ENCODE measurements around the gene YPEL2. TPM values are rescaled to one million over a fixed set of nuclear protein-coding genes. Genes with fewer than 3 reads are reported as not detected.

Gene YPEL2
- total RNA-seq, 1 experiment from 2014 or later, result 4.2 TPM

DNA sequence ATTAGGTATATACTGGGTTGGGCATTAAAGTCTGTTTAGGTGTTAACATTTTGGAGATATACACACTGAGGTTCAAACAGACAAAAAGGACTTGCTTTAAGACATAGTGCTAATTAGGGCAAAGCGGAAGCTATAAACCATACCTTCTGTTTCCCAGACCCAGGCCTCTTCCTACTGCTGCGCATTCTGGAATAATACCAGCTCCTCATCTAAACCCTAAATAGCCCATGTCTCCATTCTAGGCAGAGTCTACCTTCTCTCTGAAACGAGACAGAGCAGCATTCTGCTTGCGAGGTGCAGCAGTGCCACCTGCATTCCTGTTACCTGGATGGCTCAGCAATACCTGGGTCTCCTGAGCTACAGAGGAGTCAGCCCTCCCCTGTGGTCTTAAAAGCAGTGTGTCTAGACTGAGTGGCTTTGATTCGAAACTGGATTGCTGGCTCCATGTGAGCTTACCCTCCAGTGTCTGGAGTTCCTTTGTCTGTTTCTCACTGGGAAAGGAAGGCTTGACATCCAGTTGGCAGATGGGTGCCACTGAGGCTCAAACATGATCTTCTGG lies 6.4 kb downstream of the YPEL2 start:
- H3K27ac ChIP-seq, result no peak overlapping the region
- H3K36me3 ChIP-seq, result no peaks in the 10 kb centered on the region
- H3K27me3 ChIP-seq (replicated peaks), result no peaks in the 10 kb centered on the region
- H3K4me1 ChIP-seq (replicated peaks), result peaks cover 21% of the 10 kb centered on the region
- 0 out of 2 replicates have a peak, but pooled peaks cover 2% of the 10 kb centered on the region for H3K9me3 ChIP-seq (replicated peaks)
- no peak for DNase-seq (ENCODE audit: low read depth in 1 of 2, low spot score in 2 of 2)
- H3K4me3 ChIP-seq, result no peak overlapping the region

- H3K36me3 ChIP-seq, result no peaks in the 10 kb centered on the region
- no peak overlapping the region for H3K27ac ChIP-seq
- no peaks in the 10 kb centered on the region for H3K27me3 ChIP-seq (replicated peaks)
- no peak for DNase-seq (ENCODE audit: low read depth in 1 of 2, low spot score in 2 of 2)
- peaks cover 14% of the 10 kb centered on the region for H3K4me1 ChIP-seq (replicated peaks)
- 0 out of 2 replicates have a peak, but pooled peaks cover 2% of the 10 kb centered on the region for H3K9me3 ChIP-seq (replicated peaks)
- no peak overlapping the region for H3K4me3 ChIP-seq
Measured at GRCh38 chr17:59338498-59338897, 7.0 kb downstream of the YPEL2 start.

- H3K9me3 ChIP-seq (replicated peaks), result 0 out of 2 replicates have a peak, but pooled peaks cover 4% of the 10 kb centered on the region
- H3K4me1 ChIP-seq (replicated peaks), result peaks cover 6% of the 10 kb centered on the region; the same call in 1 of the 2 replicates
- no peak overlapping the region for H3K4me3 ChIP-seq
- H3K27me3 ChIP-seq (replicated peaks), result no peaks in the 10 kb centered on the region
- no peaks in the 10 kb centered on the region for H3K36me3 ChIP-seq
- DNase-seq (ENCODE audit: low read depth in 1 of 2, low spot score in 2 of 2), result no peak
- no peak overlapping the region for H3K27ac ChIP-seq
Measured at GRCh38 chr17:59341922-59342321, 10.5 kb downstream of the YPEL2 start.

DNA sequence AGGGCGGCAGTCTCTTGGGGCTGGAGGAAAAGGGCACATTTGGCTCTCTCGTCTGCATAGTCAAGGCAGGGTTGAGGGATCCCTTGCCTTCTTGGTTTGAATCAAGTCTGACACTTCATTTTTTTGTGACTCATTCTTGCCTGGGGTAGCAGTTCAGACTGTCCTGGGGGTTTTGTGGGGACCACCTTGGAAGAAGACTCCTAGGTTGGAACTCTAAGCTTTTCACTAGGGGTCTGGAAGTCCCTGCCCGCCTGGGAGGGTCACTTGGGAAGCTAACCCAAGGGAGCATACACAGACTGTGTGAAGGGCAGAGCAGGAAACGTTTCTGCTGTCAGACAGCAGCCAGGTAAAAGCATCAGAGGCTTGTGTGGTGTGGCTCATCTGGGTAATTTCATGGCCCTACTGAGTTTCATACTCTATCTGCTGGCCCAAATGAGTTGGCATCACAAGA lies 11.3 kb downstream of the YPEL2 start:
- Histone ChIP-seq H3K4me3 (no peak overlapping the region), H3K36me3 (no peaks in the 10 kb centered on the region), H3K9me3 (replicated peaks) (0 out of 2 replicates have a peak, but pooled peaks cover 5% of the 10 kb centered on the region), H3K4me1 (replicated peaks) (peaks cover 6% of the 10 kb centered on the region; the same call in 1 of the 2 replicates), H3K27me3 (replicated peaks) (no peaks in the 10 kb centered on the region), H3K27ac (no peak overlapping the region)
- no peak for DNase-seq (ENCODE audit: low read depth in 1 of 2, low spot score in 2 of 2)

DNA sequence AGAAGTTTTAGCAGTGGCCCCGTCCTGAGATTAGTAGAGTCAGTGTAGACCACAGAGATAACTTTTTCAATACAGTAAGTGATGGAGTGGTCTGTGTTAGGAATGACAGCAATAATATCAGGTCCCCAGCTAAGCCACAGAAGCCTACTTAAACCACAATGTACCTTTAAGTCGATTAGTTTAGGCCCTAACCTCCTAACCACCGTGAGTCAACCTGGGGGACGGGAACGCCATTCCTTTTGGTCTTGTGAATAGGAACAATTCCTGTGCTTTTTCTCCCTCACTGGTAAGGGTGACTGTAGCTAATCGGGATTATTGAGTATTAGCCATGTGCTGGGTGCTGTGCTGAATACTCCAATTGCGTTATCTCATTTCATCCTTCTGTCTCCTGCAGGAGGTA lies 14.0 kb downstream of the YPEL2 start:
- H3K9me3 ChIP-seq (replicated peaks), result 0 out of 2 replicates have a peak, but pooled peaks cover 2% of the 10 kb centered on the region
- no peak for DNase-seq (ENCODE audit: low read depth in 1 of 2, low spot score in 2 of 2)
- H3K4me3 ChIP-seq, result no peak overlapping the region
- peaks cover 17% of the 10 kb centered on the region for H3K4me1 ChIP-seq (replicated peaks)
- H3K27me3 ChIP-seq (replicated peaks), result no peaks in the 10 kb centered on the region
- H3K36me3 ChIP-seq, result no peaks in the 10 kb centered on the region
- no peak overlapping the region for H3K27ac ChIP-seq

- H3K9me3 ChIP-seq (replicated peaks), result peaks cover 2% of the 10 kb centered on the region; the same call in 1 of the 2 replicates
- peaks cover 25% of the 10 kb centered on the region for H3K4me1 ChIP-seq (replicated peaks)
- no peak overlapping the region for H3K27ac ChIP-seq
- no peak for DNase-seq (ENCODE audit: low read depth in 1 of 2, low spot score in 2 of 2)
- no peaks in the 10 kb centered on the region for H3K27me3 ChIP-seq (replicated peaks)
- H3K4me3 ChIP-seq, result no peak overlapping the region
- no peaks in the 10 kb centered on the region for H3K36me3 ChIP-seq
Measured at GRCh38 chr17:59346341-59346740, 14.9 kb downstream of the YPEL2 start.

- no peak for DNase-seq (ENCODE audit: low read depth in 1 of 2, low spot score in 2 of 2)
- no peaks in the 10 kb centered on the region for H3K36me3 ChIP-seq
- peaks cover 2% of the 10 kb centered on the region; the same call in 1 of the 2 replicates for H3K9me3 ChIP-seq (replicated peaks)
- H3K27me3 ChIP-seq (replicated peaks), result no peaks in the 10 kb centered on the region
- H3K4me3 ChIP-seq, result no peak overlapping the region
- H3K4me1 ChIP-seq (replicated peaks), result peaks cover 25% of the 10 kb centered on the region
- H3K27ac ChIP-seq, result no peak overlapping the region
Measured at GRCh38 chr17:59346876-59347407, 15.5 kb downstream of the YPEL2 start.

DNA sequence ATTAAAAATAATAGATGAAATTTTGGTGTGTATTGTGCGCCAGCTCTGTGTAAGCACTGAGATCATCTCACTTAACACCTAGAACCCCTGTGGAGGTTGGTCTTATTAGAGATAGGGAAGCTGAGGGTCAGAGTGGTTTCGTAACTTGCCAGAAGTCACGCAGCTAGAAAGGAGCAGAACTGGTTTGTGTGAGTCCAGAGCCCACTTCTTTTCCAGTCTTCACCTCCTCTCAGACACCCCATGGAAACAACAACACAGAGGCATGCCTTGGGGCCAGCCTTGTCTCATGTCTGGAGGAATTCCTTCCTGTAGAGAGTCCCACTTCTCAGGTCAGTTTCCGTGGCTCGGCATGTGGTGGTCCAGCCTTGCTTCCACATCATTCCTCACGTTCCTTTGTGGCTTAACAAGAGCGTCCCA lies 16.5 kb downstream of the YPEL2 start:
- DNase-seq (ENCODE audit: low read depth in 1 of 2, low spot score in 2 of 2), result no peak
- peaks cover 25% of the 10 kb centered on the region for H3K4me1 ChIP-seq (replicated peaks)
- H3K27ac ChIP-seq, result no peak overlapping the region
- H3K9me3 ChIP-seq (replicated peaks), result peaks cover 2% of the 10 kb centered on the region; the same call in 1 of the 2 replicates
- no peak overlapping the region for H3K4me3 ChIP-seq
- H3K36me3 ChIP-seq, result no peaks in the 10 kb centered on the region
- no peaks in the 10 kb centered on the region for H3K27me3 ChIP-seq (replicated peaks)

DNA sequence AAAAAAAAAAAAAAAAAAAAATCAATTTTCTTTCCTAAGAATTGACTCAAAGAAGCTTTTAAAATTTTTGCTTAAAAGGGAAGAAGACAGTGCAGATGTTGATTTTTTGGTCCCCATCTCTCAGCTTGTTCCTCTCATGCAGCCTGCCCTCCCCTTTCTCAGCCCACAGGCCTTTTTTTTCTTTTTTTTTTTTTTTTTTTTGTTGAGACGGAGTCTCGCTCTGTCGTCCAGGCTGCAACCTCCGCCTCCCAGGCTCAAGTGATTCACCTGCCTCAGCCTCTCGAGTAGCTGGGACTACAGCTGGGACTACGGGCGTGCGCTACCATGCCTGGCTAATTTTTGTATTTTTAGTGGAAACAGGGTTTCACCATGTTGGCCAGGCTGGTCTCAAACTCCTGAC lies 17.7 kb downstream of the YPEL2 start:
- Histone ChIP-seq H3K4me1 (replicated peaks) (peaks cover 25% of the 10 kb centered on the region), H3K27me3 (replicated peaks) (no peaks in the 10 kb centered on the region), H3K27ac (no peak overlapping the region), H3K9me3 (replicated peaks) (peaks cover 2% of the 10 kb centered on the region; the same call in 1 of the 2 replicates), H3K36me3 (no peaks in the 10 kb centered on the region), H3K4me3 (no peak overlapping the region)
- no peak for DNase-seq (ENCODE audit: low read depth in 1 of 2, low spot score in 2 of 2)

GRCh38 chr17:59353106-59353854 lies 21.8 kb downstream of the YPEL2 start:
- peaks cover 42% of the 10 kb centered on the region for H3K4me1 ChIP-seq (replicated peaks)
- no peaks in the 10 kb centered on the region for H3K27me3 ChIP-seq (replicated peaks)
- H3K4me3 ChIP-seq, result no peak overlapping the region
- DNase-seq (ENCODE audit: low read depth in 1 of 2, low spot score in 2 of 2), result no peak
- no peak overlapping the region for H3K27ac ChIP-seq
- H3K36me3 ChIP-seq, result no peaks in the 10 kb centered on the region
- H3K9me3 ChIP-seq (replicated peaks), result no peaks in the 10 kb centered on the region; the same call in 1 of the 2 replicates

- no peaks in the 10 kb centered on the region for H3K27me3 ChIP-seq (replicated peaks)
- H3K36me3 ChIP-seq, result no peaks in the 10 kb centered on the region
- no peak overlapping the region for H3K27ac ChIP-seq
- no peak for DNase-seq (ENCODE audit: low read depth in 1 of 2, low spot score in 2 of 2)
- H3K4me1 ChIP-seq (replicated peaks), result peaks cover 49% of the 10 kb centered on the region
- no peaks in the 10 kb centered on the region; the same call in 1 of the 2 replicates for H3K9me3 ChIP-seq (replicated peaks)
- H3K4me3 ChIP-seq, result no peak overlapping the region
Measured at GRCh38 chr17:59353936-59354755, 22.7 kb downstream of the YPEL2 start.

DNA sequence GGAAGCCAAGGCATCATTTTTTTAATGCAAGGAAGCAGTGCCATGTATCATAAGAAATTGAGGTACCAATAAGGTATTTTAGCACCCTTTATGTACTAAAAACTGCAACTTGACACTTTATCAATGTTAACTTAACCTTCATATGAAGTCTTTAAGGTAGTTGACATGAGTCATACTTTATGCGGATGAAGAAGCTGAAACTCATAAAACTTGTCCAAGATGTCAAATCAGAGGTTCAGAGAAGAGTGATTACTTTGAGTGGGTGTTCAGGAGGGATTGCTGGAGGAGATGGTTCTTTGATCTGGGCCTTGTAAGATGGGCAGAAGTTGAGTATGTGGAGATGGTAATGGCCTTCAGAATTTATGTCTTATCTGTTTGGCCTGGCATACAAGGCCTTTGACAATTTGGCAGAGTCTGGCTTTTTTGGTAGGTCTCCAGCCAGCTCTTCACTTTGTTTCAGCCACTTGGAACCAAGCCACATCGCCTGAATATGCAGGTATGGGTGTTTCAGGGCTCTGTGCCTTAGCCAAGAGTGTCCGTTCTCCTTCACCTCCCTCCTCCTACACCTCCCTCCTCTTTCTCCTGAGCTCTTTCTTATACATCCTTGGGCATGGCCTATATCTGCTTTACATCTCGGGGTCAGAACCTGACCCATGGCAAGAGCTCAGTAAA lies 23.7 kb downstream of the YPEL2 start:
- no peak for DNase-seq (ENCODE audit: low read depth in 1 of 2, low spot score in 2 of 2)
- H3K36me3 ChIP-seq, result no peaks in the 10 kb centered on the region
- H3K27me3 ChIP-seq (replicated peaks), result no peaks in the 10 kb centered on the region

More for the DNA sequence above, 23.7 kb downstream of the YPEL2 start:
- H3K27ac ChIP-seq, result no peak overlapping the region
- H3K9me3 ChIP-seq (replicated peaks), result no peaks in the 10 kb centered on the region; the same call in 1 of the 2 replicates
- H3K4me1 ChIP-seq (replicated peaks), result peaks cover 47% of the 10 kb centered on the region
- H3K4me3 ChIP-seq, result no peak overlapping the region

Data from SJSA1 (cell line).